Fibroblast of peridontal ligament (primary cell): ENCODE data around the gene NEURL4.
"Not testable (repeated sequence)": the region's sequence is repeated elsewhere in the genome, so short reads cannot be mapped to it uniquely, and the experiment has no call there.

Source experiments
- DNase-seq: peaks from one replicate; pipeline ENCODE4 v3.0.0-alpha.2; 2010; ENCODE audit errors: extremely low read depth

Gene NEURL4

GRCh38 chr17:7328840-7329373 is at the start of gene NEURL4:
NEURL4 (minus strand) TSS chr17:7329335; CDS start chr17:7329312, 23 bp downstream.
- no peak for DNase-seq

- no peak for DNase-seq
Measured at GRCh38 chr17:7374353-7374752, 45.2 kb upstream of the NEURL4 start.

GRCh38 chr17:7370853-7371252 is 41.7 kb upstream of the NEURL4 start:
- DNase-seq: no peak

- DNase-seq: no peak
Measured at GRCh38 chr17:7369825-7370224, 40.7 kb upstream of the NEURL4 start.

GRCh38 chr17:7368599-7368994 is 39.5 kb upstream of the NEURL4 start:
- not testable (repeated sequence) for DNase-seq

GRCh38 chr17:7367918-7368598 is 38.9 kb upstream of the NEURL4 start:
- no peak for DNase-seq

GRCh38 chr17:7367083-7367482 is 37.9 kb upstream of the NEURL4 start:
- DNase-seq: no peak

GRCh38 chr17:7365963-7366362 is 36.8 kb upstream of the NEURL4 start:
- not testable (repeated sequence) for DNase-seq

GRCh38 chr17:7363311-7363710 is 34.2 kb upstream of the NEURL4 start:
- DNase-seq: no peak

DNA sequence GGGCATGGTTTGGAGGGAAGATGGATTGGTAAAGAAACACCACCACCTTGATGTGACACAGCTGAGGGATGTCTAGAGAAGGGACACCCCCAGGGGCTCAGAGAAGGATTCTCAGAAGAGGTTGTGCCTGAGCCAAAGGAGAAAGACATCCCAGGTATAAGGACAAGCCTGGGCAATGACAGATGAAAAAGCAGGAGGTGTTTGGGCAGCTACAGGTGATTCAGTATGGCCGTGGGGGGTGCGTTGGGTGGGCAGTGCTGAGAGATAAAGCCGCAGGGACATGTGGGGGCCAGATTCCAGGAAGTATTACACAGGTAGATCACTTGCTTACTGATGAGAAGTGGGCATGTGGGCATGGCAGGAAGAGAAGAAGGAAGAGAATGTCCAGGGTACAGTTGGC is 32.8 kb upstream of the NEURL4 start:
- DNase-seq: no peak

- DNase-seq: no peak
Measured at GRCh38 chr17:7357381-7357780, 28.2 kb upstream of the NEURL4 start.

- no peak for DNase-seq
Measured at GRCh38 chr17:7356756-7357155, 27.6 kb upstream of the NEURL4 start.

- DNase-seq: peak; percentile 37
Measured at GRCh38 chr17:7356072-7356549, 27.0 kb upstream of the NEURL4 start.

DNA sequence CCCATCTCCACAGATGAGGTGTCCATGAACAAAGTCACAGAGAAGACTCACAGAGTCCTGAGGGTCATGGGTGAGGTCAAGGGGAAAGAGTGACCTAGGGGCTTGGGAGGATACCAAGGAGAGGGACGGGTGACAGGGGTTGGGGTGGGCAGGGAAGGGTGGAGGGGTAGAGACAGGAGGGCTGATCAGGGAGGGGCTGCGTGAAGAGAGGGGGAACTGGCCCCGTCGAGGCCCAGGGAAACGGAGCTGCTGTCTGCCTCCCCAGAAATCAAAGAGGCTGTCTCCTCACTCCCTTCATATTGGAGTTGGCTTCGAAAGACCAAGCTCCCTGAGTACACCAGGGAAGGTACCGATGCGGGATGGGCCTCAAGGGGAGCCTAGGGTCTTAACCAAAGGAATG is 26.4 kb upstream of the NEURL4 start:
- no peak for DNase-seq

- DNase-seq: no peak
Measured at GRCh38 chr17:7355053-7355452, 25.9 kb upstream of the NEURL4 start, which contains the start of gene TMEM95. TMEM95 (plus strand) TSS chr17:7355156; CDS start chr17:7355205, 49 bp downstream.

DNA sequence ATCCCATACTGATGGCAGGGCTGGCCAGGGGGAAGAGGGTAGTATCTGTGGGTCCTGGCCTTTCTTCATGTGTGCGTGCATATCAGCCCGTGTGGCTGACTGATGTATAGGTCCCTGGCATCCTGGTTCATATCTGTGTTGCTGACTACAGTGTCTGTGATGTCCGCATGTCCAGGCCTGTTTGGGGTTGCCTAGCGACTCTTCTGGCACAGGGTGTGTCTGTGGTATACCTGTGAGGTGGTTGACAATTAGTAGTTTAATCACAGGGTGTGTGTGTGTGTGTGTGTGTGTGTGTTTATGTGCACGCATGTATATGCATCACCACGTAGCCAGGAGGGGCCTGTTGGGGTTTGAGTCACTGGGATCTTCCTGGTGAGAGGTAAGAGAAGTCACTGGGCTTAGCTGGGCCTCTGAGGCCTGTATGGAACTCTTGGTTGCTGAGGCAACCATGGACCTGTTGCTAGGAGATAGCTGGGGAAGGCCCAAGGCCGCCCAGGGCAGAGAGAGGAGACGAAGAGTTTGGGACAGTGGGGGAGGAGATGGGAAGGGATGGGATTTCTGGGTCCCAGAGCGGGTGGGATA is 25.2 kb upstream of the NEURL4 start:
- peak; percentile 26 for DNase-seq

DNA sequence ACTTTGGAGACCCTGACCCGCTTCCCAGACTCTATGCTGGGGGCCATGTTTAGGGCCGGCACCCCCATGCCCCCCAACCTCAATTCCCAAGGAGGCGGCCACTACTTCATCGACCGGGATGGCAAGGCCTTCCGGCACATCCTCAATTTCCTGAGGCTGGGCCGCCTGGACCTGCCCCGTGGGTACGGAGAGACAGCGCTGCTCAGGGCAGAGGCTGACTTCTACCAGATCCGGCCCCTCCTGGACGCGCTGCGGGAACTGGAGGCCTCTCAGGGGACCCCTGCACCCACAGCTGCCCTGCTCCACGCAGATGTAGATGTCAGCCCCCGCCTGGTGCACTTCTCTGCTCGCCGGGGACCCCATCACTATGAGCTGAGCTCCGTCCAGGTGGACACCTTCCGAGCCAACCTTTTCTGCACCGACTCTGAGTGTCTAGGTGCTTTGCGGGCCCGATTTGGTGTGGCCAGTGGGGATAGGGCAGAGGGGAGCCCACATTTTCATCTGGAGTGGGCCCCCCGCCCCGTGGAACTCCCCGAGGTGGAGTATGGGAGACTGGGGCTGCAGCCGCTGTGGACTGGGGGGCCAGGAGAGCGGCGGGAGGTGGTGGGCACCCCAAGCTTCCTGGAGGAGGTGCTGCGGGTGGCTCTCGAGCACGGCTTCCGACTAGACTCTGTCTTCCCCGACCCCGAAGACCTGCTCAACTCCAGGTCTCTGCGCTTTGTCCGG is 23.9 kb upstream of the NEURL4 start:
- DNase-seq: no peak

- DNase-seq: no peak
Measured at GRCh38 chr17:7352503-7352889, 23.4 kb upstream of the NEURL4 start.

DNA sequence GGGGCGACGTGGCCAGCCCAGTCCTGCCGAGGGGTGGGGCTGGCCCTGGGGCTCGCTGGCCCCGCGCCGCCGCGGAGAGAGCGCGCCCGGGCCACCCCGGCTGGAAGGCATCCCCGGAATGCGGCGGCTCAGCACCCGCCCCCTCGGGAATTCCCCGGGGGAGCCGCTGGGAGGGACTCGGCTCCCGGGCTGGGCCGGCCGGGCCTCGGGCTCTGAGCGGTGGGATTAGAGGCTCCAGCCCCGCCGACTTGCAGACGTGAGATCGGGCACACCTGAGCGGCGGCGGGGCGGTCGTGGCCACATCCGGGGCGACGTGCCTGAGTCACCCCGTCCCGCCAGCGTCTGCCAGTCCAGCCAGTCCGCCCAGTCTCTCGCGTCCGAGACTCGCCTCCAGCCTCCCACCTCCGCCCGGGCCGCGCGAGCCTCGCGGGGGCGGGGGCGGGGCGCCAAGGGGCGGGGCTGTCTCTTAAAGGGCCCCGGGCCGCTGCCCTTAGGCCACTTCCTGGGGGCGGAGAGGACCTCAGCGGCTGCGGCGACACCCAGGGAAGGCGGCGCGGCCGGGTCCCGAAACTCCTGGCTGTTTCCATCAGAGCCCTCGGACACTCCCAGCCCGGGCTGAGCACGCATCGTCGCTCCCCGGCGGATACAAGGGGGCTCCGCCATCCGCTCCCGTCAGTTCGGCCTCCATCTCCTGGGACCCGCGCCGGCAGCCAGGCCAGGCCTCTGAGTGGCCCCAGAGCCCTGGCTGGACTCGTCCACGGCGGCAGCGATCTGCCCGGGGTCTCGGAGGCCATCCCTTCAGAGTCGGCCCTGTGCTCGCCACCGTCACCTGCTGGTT is 22.7 kb upstream of the NEURL4 start, which contains the start of gene KCTD11:
TSS of gene KCTD11 (plus strand) at position 498 of the 838 bp plus-strand sequence.
- peak; percentile 82 for DNase-seq

DNA sequence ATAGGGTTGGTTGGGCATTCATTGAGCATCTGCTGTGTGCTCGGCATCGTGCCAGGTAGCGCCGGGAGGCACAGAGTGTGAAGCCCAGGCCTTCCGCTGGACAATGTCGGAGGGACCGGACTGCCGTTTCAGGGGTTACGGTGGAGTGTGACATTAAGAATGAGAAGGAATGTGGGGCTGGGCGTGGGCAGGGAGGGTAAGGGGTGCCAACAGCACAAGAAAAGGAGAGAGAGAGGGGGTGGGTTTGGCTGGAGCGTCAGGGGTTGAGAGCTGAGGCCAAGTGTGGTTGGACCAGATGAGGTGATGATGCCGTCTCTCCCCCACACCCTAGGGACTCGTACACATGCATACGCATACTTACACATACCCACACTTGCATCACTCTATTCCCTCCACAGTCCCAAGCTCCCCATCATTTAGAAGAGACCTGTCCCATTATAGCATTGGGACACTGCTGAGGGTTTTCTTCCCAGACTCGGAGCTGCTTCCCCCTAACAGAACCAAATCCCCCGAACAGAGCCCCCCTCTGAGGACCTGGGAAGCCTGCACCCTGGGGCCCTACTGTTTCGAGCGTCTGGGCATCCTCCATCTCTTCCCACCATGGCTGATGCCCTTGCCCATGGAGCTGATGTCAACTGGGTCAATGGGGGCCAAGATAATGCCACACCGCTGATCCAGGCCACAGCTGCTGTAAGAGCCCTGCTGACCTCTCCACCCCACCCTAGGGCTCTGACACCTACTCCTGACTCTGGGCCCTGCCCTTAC is 19.5 kb upstream of the NEURL4 start:
- peak; percentile 64 for DNase-seq
